PC-3 (cell line): ENCODE measurements around the gene RPS6KC1.

Source experiments
- CTCF ChIP-seq: fragments of 300-600 bp; sonication (generic); conservative IDR thresholded peaks from 2 replicates; pipeline ENCODE4 v1.5.1; 2017; ENCODE audit warnings: antibody characterized with exemption, low read depth, mild to moderate bottlenecking, low read length
- EZH2 ChIP-seq: fragments of 300-600 bp; sonication (generic); IDR thresholded peaks from one replicate; pipeline ENCODE4 v1.6.1; 2017; ENCODE audit warnings: antibody characterized with exemption, mild to moderate bottlenecking, low read length; ENCODE audit not compliant: unreplicated experiment

GRCh38 chr1:213164561-213164960 is 113.5 kb downstream of the RPS6KC1 start:
- TF ChIP-seq CTCF (no peak), EZH2 (no peak)
